Parathyroid adenoma (tissue), 2 donors: ENCODE data around the gene RBM39.

ENCODE experiments used
- H2AFZ ChIP-seq: fragments of 300-600 bp; sonication (generic); one replicate; pipeline ENCODE4 v1.7.0; 2017; ENCODE audit warnings: antibody characterized with exemption, mild to moderate bottlenecking
- H3K27ac ChIP-seq: fragments of 300-600 bp; sonication (generic); one replicate; pipeline ENCODE4 v1.7.0; 2017
- H3K27me3 ChIP-seq: fragments of 300-600 bp; sonication (generic); one replicate; pipeline ENCODE4 v1.7.0; 2017; ENCODE audit warnings: low read length; ENCODE audit not compliant: control insufficient read depth, insufficient read depth
- H3K36me3 ChIP-seq: fragments of 300-600 bp; sonication (generic); one replicate; pipeline ENCODE4 v1.7.0; 2017; ENCODE audit warnings: low read length; ENCODE audit not compliant: control insufficient read depth, insufficient read depth
- H3K4me1 ChIP-seq: fragments of 300-600 bp; sonication (generic); one replicate; pipeline ENCODE4 v1.7.0; 2017; ENCODE audit warnings: control low read depth
- H3K4me2 ChIP-seq: fragments of 300-600 bp; sonication (generic); one replicate; pipeline ENCODE4 v1.7.0; 2017; ENCODE audit warnings: low read length
- H3K4me3 ChIP-seq: fragments of 300-600 bp; sonication (generic); one replicate; pipeline ENCODE4 v1.7.0; 2017; ENCODE audit warnings: low read depth, low read length
- H3K79me2 ChIP-seq: fragments of 300-600 bp; sonication (generic); one replicate; pipeline ENCODE4 v1.7.0; 2017; ENCODE audit warnings: control low read depth
- H3K9ac ChIP-seq: fragments of 300-600 bp; sonication (generic); one replicate; pipeline ENCODE4 v1.7.0; 2017; ENCODE audit warnings: mild to moderate bottlenecking
- H3K9me3 ChIP-seq: fragments of 300-600 bp; sonication (generic); one replicate; pipeline ENCODE4 v1.7.0; 2017; ENCODE audit warnings: low read length; ENCODE audit not compliant: control insufficient read depth
- TF ChIP-seq, protein P1 (sequence below): fragments of 300-600 bp; sonication (generic); IDR thresholded peaks from one replicate; pipeline ENCODE4 v1.7.0; 2017; ENCODE audit warnings: antibody characterized with exemption, mild to moderate bottlenecking
- donor health status: primary hyperparathyroidism.

Gene RBM39

GRCh38 chr20:35734777-35735649 is 7.0 kb downstream of the RBM39 start:
- Histone ChIP-seq H3K4me1 (peaks cover 29% of the 10 kb centered on the region), H3K9ac (no peak overlapping the region)
- TF ChIP-seq, protein P1, sequence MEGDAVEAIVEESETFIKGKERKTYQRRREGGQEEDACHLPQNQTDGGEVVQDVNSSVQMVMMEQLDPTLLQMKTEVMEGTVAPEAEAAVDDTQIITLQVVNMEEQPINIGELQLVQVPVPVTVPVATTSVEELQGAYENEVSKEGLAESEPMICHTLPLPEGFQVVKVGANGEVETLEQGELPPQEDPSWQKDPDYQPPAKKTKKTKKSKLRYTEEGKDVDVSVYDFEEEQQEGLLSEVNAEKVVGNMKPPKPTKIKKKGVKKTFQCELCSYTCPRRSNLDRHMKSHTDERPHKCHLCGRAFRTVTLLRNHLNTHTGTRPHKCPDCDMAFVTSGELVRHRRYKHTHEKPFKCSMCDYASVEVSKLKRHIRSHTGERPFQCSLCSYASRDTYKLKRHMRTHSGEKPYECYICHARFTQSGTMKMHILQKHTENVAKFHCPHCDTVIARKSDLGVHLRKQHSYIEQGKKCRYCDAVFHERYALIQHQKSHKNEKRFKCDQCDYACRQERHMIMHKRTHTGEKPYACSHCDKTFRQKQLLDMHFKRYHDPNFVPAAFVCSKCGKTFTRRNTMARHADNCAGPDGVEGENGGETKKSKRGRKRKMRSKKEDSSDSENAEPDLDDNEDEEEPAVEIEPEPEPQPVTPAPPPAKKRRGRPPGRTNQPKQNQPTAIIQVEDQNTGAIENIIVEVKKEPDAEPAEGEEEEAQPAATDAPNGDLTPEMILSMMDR, result no peak

DNA sequence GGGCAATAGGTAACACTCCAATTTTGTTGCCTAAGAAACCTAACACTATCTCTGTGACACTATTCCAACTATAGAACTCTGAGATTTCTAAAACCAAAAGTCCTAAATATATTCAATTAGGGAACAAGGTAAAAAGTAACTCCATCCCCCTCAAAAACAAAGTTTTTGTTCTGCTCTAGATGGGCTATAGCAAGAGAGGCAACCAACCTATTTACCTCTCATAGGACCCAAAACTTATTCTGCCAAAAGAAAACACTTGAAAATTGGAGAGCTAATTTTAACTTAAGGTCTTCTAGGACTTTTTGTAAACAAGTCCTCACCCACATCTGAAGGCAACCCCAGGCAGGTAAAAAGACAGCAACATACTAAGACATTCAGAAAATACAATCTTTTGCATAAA is 7.7 kb downstream of the RBM39 start:
- H3K9ac ChIP-seq, result no peak overlapping the region
- H3K4me1 ChIP-seq, result peaks cover 24% of the 10 kb centered on the region
- H3K36me3 ChIP-seq, result no peaks in the 10 kb centered on the region
- H3K27me3 ChIP-seq, result no peaks in the 10 kb centered on the region
- no peak overlapping the region for H2AFZ ChIP-seq
- no peaks in the 10 kb centered on the region for H3K9me3 ChIP-seq
- H3K4me2 ChIP-seq, result no peak overlapping the region
- H3K79me2 ChIP-seq, result peaks cover 71% of the 10 kb centered on the region
- TF ChIP-seq, protein P1, result no peak
- no peak overlapping the region for H3K27ac ChIP-seq
- H3K4me3 ChIP-seq, result no peak overlapping the region

More at GRCh38 chr20:35734777-35735649, 7.0 kb downstream of the RBM39 start:
- Histone ChIP-seq H3K79me2 (peaks cover 73% of the 10 kb centered on the region), H3K36me3 (no peaks in the 10 kb centered on the region), H3K27ac (no peak overlapping the region), H2AFZ (no peak overlapping the region), H3K4me3 (no peak overlapping the region), H3K27me3 (no peaks in the 10 kb centered on the region), H3K4me2 (no peak overlapping the region), H3K9me3 (no peaks in the 10 kb centered on the region)

DNA sequence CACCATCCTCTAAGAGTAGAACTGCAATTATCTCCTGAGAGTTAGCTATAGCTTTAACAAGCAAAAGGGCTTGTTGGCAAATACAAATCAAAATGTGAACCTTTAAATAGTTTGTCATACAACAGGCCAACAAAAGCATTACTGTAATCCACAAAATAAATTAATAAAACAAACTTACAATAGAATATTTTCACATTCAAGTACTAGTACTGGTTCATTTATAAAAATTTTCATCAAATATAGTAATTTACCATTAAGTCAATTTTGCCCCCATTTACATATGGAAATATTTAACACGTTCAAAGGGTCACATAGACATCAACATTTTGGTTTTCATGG is 9.4 kb downstream of the RBM39 start:
- H3K79me2 ChIP-seq, result peaks cover 64% of the 10 kb centered on the region
- H3K27me3 ChIP-seq, result no peaks in the 10 kb centered on the region
- H3K36me3 ChIP-seq, result no peaks in the 10 kb centered on the region
- H2AFZ ChIP-seq, result no peak overlapping the region
- H3K4me1 ChIP-seq, result peaks cover 20% of the 10 kb centered on the region
- no peak overlapping the region for H3K4me3 ChIP-seq
- H3K27ac ChIP-seq, result no peak overlapping the region
- TF ChIP-seq, protein P1, result no peak
- no peaks in the 10 kb centered on the region for H3K9me3 ChIP-seq
- no peak overlapping the region for H3K9ac ChIP-seq
- H3K4me2 ChIP-seq, result no peak overlapping the region

GRCh38 chr20:35731862-35732643 is 10.0 kb downstream of the RBM39 start:
- Histone ChIP-seq H2AFZ (no peak overlapping the region), H3K4me3 (no peak overlapping the region), H3K27ac (no peak overlapping the region), H3K9ac (no peak overlapping the region), H3K79me2 (peaks cover 60% of the 10 kb centered on the region), H3K4me1 (peaks cover 20% of the 10 kb centered on the region), H3K4me2 (no peak overlapping the region), H3K27me3 (no peaks in the 10 kb centered on the region), H3K36me3 (no peaks in the 10 kb centered on the region), H3K9me3 (no peaks in the 10 kb centered on the region)
- TF ChIP-seq, protein P1, result no peak
